NCI-H2081 treated with DMSO at 0.1 percent for 48 hours (cell line): ENCODE results near the gene PTPN4.

Source experiments
- DNase-seq: peaks from one replicate; lab custom pipeline; 2025; lab: John Stamatoyannopoulos, UW

The PTPN4 gene

GRCh38 chr2:119853777-119854399, 94.2 kb downstream of the PTPN4 start:
- no peak for DNase-seq

- no peak for DNase-seq
Measured at GRCh38 chr2:119856469-119856901, 96.8 kb downstream of the PTPN4 start.

GRCh38 chr2:119857742-119858141, 98.0 kb downstream of the PTPN4 start:
- DNase-seq, result no peak

- DNase-seq, result no peak
Measured at GRCh38 chr2:119859528-119859927, 99.8 kb downstream of the PTPN4 start.

GRCh38 chr2:119860924-119861323, 101.2 kb downstream of the PTPN4 start:
- DNase-seq, result no peak

GRCh38 chr2:119862127-119862889, 102.6 kb downstream of the PTPN4 start:
- no peak for DNase-seq

GRCh38 chr2:119864318-119864717, 104.6 kb downstream of the PTPN4 start:
- no peak for DNase-seq

- no peak for DNase-seq
Measured at GRCh38 chr2:119871725-119872124, 112.0 kb downstream of the PTPN4 start.

- DNase-seq, result no peak
Measured at GRCh38 chr2:119873350-119874315, 113.9 kb downstream of the PTPN4 start.

- no peak for DNase-seq
Measured at GRCh38 chr2:119879502-119879901, 119.8 kb downstream of the PTPN4 start.

- DNase-seq, result no peak
Measured at GRCh38 chr2:119888680-119889079, 129.0 kb downstream of the PTPN4 start.

GRCh38 chr2:119897736-119898395, 138.1 kb downstream of the PTPN4 start:
- DNase-seq, result no peak

- DNase-seq, result no peak
Measured at GRCh38 chr2:119901013-119901412, 141.3 kb downstream of the PTPN4 start.

- DNase-seq, result no peak
Measured at GRCh38 chr2:119910566-119910965, 150.8 kb downstream of the PTPN4 start.

GRCh38 chr2:119914266-119914665, 154.5 kb downstream of the PTPN4 start:
- DNase-seq, result no peak

GRCh38 chr2:119921825-119922224, 162.1 kb downstream of the PTPN4 start:
- no peak for DNase-seq

- DNase-seq, result no peak
Measured at GRCh38 chr2:119922699-119923098, 163.0 kb downstream of the PTPN4 start.

GRCh38 chr2:119929537-119929936, 169.8 kb downstream of the PTPN4 start:
- DNase-seq, result no peak

GRCh38 chr2:119932809-119933208, 173.1 kb downstream of the PTPN4 start:
- no peak for DNase-seq

GRCh38 chr2:119934319-119934718, 174.6 kb downstream of the PTPN4 start:
- no peak for DNase-seq

GRCh38 chr2:119937680-119938079, 178.0 kb downstream of the PTPN4 start:
- DNase-seq, result no peak

GRCh38 chr2:119939915-119940314, 180.2 kb downstream of the PTPN4 start:
- no peak for DNase-seq
